Rectal smooth muscle tissue (tissue), 1 donor: ENCODE measurements around the gene PACSIN2.

Experiments used
- H3K27ac ChIP-seq: one replicate; pipeline ENCODE4 v1.7.0; 2013; ENCODE audit warnings: low read depth, low read length, inconsistent platforms
- H3K27me3 ChIP-seq: one replicate; pipeline ENCODE4 v1.7.0; 2013; ENCODE audit warnings: low read length; ENCODE audit not compliant: control insufficient read depth, insufficient read depth
- H3K36me3 ChIP-seq: one replicate; pipeline ENCODE4 v1.7.0; 2013; ENCODE audit warnings: low read length; ENCODE audit not compliant: control insufficient read depth, insufficient read depth
- H3K4me1 ChIP-seq: one replicate; pipeline ENCODE4 v1.7.0; 2013; ENCODE audit warnings: low read length; ENCODE audit not compliant: control insufficient read depth, insufficient read depth
- H3K4me3 ChIP-seq: one replicate; pipeline ENCODE4 v1.7.0; 2013; ENCODE audit warnings: low read length
- H3K9ac ChIP-seq: one replicate; pipeline ENCODE4 v1.7.0; 2013; ENCODE audit warnings: low read length

The PACSIN2 gene

GRCh38 chr22:42855721-42856120 lies 159.2 kb downstream of the PACSIN2 start:
- no peaks in the 10 kb centered on the region for H3K27me3 ChIP-seq
- H3K9ac ChIP-seq, result peak overlapping the region; percentile 87
- H3K27ac ChIP-seq, result peak overlapping the region; percentile 95
- H3K4me3 ChIP-seq, result peak overlapping the region; percentile 97
- H3K36me3 ChIP-seq, result no peaks in the 10 kb centered on the region
- peaks cover 2% of the 10 kb centered on the region for H3K4me1 ChIP-seq

GRCh38 chr22:42855211-42855610 lies 159.7 kb downstream of the PACSIN2 start:
- H3K9ac ChIP-seq, result no peak overlapping the region
- H3K4me3 ChIP-seq, result no peak overlapping the region
- no peaks in the 10 kb centered on the region for H3K36me3 ChIP-seq
- H3K27me3 ChIP-seq, result no peaks in the 10 kb centered on the region
- H3K27ac ChIP-seq, result no peak overlapping the region
- peaks cover 2% of the 10 kb centered on the region for H3K4me1 ChIP-seq

DNA sequence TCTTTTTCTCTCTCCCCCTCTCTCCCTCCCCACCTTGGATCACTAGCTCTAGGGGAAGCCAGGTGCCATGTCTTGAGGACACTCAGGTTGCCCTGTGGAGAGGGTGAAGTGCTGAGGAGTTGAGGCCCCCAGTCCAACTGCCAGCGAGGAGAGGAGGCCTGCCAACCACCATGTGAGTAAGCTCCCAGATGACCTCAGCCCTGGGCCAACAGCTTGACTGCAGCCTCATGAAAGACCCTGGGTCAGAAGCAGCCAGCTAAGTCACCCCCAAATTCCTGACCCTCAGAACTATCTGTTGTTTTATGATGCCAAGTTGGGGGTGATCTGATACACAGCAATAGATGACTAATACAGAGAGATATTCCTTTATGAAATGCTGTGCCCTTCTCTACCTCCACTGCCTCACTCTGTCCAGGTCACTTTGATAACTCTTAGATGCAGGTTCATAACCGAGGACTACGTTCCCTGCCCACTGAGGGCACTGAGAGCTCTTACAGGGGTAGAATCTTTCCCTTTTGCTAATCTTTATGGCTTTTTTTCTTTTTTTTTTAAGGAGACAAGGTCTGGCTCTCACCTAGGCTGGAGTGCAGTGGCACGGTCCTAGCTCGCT lies 165.9 kb downstream of the PACSIN2 start:
- Histone ChIP-seq H3K4me1 (no peaks in the 10 kb centered on the region), H3K36me3 (peaks cover 6% of the 10 kb centered on the region), H3K9ac (no peak overlapping the region), H3K4me3 (no peak overlapping the region), H3K27me3 (no peaks in the 10 kb centered on the region), H3K27ac (no peak overlapping the region)

- Histone ChIP-seq H3K4me3 (no peak overlapping the region), H3K36me3 (peaks cover 6% of the 10 kb centered on the region), H3K9ac (no peak overlapping the region), H3K27me3 (no peaks in the 10 kb centered on the region), H3K4me1 (no peaks in the 10 kb centered on the region), H3K27ac (no peak overlapping the region)
These were observed 167.8 kb downstream of the PACSIN2 start for GRCh38 chr22:42847110-42847509.

GRCh38 chr22:42844756-42845155 lies 170.2 kb downstream of the PACSIN2 start:
- H3K4me1 ChIP-seq, result no peaks in the 10 kb centered on the region
- no peak overlapping the region for H3K9ac ChIP-seq
- no peak overlapping the region for H3K27ac ChIP-seq
- no peak overlapping the region for H3K4me3 ChIP-seq
- peaks cover 6% of the 10 kb centered on the region for H3K36me3 ChIP-seq
- H3K27me3 ChIP-seq, result no peaks in the 10 kb centered on the region

DNA sequence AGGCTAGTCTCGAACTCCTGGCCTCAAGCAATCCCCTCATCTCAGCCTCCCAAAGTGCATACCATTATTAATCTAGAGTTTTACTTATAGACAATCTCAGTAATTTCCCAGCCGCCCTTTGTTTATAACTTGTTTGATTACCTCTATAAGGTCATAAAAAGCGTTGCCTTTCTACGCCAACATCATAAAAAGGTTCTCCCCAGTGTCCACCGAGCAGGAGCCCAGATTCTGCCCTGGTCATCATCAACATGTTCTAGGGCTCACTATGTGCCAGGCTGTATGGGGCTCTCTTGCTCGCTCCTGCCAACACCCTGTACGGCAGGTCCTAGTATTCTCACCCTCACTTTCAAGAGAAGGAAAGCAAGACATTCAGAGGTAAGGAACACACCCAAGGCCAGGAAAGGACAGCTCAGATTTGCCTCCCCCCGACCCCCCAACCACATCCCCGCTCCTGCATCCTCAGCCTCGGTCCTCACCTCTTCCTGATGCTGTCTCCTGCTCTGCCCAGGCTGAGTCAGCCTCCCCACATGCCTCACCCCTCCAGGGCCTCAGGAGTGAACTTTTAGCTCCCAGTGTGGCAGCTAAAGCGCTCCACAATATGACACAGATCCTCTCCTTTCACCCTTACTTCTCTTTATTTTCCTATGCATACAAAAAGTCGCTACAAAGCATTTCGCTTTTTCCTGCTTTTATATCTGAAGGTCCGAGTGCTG lies 172.1 kb downstream of the PACSIN2 start:
- Histone ChIP-seq H3K9ac (no peak overlapping the region), H3K27ac (no peak overlapping the region), H3K4me3 (no peak overlapping the region), H3K27me3 (no peaks in the 10 kb centered on the region), H3K36me3 (peaks cover 6% of the 10 kb centered on the region), H3K4me1 (no peaks in the 10 kb centered on the region)

DNA sequence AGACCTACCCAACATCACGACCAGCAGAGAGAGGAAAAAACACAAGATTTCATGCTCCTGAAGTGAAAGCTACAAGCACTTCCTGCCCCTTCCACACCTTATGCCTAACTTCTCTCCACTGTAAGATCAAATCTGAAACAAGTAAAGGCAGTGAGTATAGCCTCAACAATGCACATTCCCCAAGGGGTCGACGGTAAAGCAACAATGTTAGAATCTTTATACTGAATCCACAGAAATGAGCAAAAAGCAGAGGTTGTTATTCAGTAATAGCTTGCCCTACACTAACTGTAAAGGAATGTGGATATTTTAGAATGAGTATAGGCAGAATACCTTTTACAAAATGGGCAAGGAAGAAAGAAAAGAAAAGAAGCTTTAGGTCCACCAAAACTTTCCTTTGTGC lies 173.5 kb downstream of the PACSIN2 start:
- no peak overlapping the region for H3K27ac ChIP-seq
- H3K4me1 ChIP-seq, result no peaks in the 10 kb centered on the region
- H3K36me3 ChIP-seq, result peaks cover 10% of the 10 kb centered on the region
- H3K4me3 ChIP-seq, result no peak overlapping the region
- H3K9ac ChIP-seq, result no peak overlapping the region
- H3K27me3 ChIP-seq, result no peaks in the 10 kb centered on the region

DNA sequence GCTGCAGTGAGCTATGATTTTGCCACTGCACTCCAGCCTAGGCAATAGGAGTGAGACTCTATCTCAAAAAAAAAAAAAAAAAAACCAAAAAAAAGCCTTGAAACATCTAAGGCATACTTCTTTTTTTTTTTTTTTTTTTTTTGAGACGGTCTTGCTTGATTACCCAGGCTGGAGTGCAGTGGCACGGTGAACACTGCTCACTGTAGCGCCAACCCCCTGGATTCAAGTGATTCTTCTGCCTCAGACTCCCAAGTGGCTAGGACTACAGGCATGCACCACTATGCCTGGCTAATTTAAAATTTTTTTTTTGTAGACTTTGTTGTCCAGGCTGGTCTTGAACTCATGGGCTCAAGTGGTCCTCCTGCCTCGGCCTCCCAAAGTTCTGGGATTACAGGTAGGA lies 177.4 kb downstream of the PACSIN2 start:
- peaks cover 12% of the 10 kb centered on the region for H3K36me3 ChIP-seq
- H3K4me3 ChIP-seq, result no peak overlapping the region
- H3K27me3 ChIP-seq, result no peaks in the 10 kb centered on the region
- H3K9ac ChIP-seq, result no peak overlapping the region
- H3K4me1 ChIP-seq, result no peaks in the 10 kb centered on the region
- H3K27ac ChIP-seq, result no peak overlapping the region

GRCh38 chr22:42836026-42836425 lies 178.9 kb downstream of the PACSIN2 start:
- no peak overlapping the region for H3K27ac ChIP-seq
- H3K27me3 ChIP-seq, result no peaks in the 10 kb centered on the region
- peaks cover 19% of the 10 kb centered on the region for H3K36me3 ChIP-seq

GRCh38 chr22:42834177-42834949 lies 180.6 kb downstream of the PACSIN2 start:
- Histone ChIP-seq H3K9ac (no peak overlapping the region), H3K27ac (no peak overlapping the region), H3K4me3 (no peak overlapping the region), H3K27me3 (no peaks in the 10 kb centered on the region), H3K36me3 (peaks cover 25% of the 10 kb centered on the region), H3K4me1 (no peaks in the 10 kb centered on the region)

More at GRCh38 chr22:42836026-42836425, 178.9 kb downstream of the PACSIN2 start:
- Histone ChIP-seq H3K4me3 (no peak overlapping the region), H3K4me1 (no peaks in the 10 kb centered on the region), H3K9ac (no peak overlapping the region)

DNA sequence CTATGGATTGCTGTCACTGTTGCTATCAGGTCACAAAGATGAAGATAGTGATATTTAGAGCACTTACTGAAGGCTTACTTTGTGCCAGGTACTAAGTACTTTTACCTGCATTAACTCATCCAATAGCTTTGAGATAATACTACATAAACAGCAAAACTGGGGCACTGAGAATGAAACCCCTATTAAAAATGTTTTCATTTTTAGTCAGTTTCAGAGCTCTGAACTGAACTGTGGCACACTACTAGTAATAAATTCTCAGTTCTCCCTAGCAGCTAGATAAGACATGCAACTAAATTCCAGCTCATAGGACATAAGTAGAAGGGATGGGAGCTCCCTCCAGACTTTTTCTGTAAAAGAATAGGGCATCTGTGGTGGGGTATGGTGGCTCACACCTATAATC lies 181.8 kb downstream of the PACSIN2 start:
- Histone ChIP-seq H3K27me3 (no peaks in the 10 kb centered on the region), H3K27ac (no peak overlapping the region), H3K36me3 (peaks cover 25% of the 10 kb centered on the region), H3K4me3 (no peak overlapping the region), H3K9ac (no peak overlapping the region), H3K4me1 (no peaks in the 10 kb centered on the region)

GRCh38 chr22:42831712-42832111 lies 183.2 kb downstream of the PACSIN2 start:
- no peak overlapping the region for H3K4me3 ChIP-seq
- H3K36me3 ChIP-seq, result peaks cover 22% of the 10 kb centered on the region

More at GRCh38 chr22:42831712-42832111, 183.2 kb downstream of the PACSIN2 start:
- Histone ChIP-seq H3K9ac (no peak overlapping the region), H3K27me3 (no peaks in the 10 kb centered on the region), H3K27ac (no peak overlapping the region), H3K4me1 (no peaks in the 10 kb centered on the region)
